Retinal pigment epithelial cell (primary cell): ENCODE data around the gene BAHCC1.

Experiments used
- DNase-seq: peaks from one replicate; pipeline ENCODE4 v3.0.0-alpha.2; 2010; ENCODE audit warnings: low read depth
- H3K4me3 ChIP-seq: 2 replicates; pipeline ENCODE4 v1.5.1; 2011; ENCODE audit warnings: mild to moderate bottlenecking, low read length, control low read depth, moderate library complexity
- CTCF ChIP-seq: conservative IDR thresholded peaks from 2 replicates; pipeline ENCODE4 v1.5.1; 2011; ENCODE audit warnings: low read depth, low read length, control low read depth, inconsistent platforms

Gene BAHCC1

GRCh38 chr17:81365148-81365600 lies 30.1 kb upstream of the BAHCC1 start:
- TF ChIP-seq CTCF: no peak
- peak overlapping the region; percentile 40 for H3K4me3 ChIP-seq
- DNase-seq: peak; percentile 89

- H3K4me3 ChIP-seq: peak overlapping the region; percentile 40
- no peak for TF ChIP-seq CTCF
- peak; percentile 95 for DNase-seq
Measured at GRCh38 chr17:81365601-81366585, 29.4 kb upstream of the BAHCC1 start.

GRCh38 chr17:81366648-81367047 lies 28.6 kb upstream of the BAHCC1 start:
- TF ChIP-seq CTCF: no peak
- no peak for DNase-seq
- no peak overlapping the region for H3K4me3 ChIP-seq

GRCh38 chr17:81367171-81367570 lies 28.1 kb upstream of the BAHCC1 start:
- TF ChIP-seq CTCF: no peak
- H3K4me3 ChIP-seq: no peak overlapping the region
- DNase-seq: no peak

GRCh38 chr17:81368161-81369022 lies 26.9 kb upstream of the BAHCC1 start:
- TF ChIP-seq CTCF: no peak
- DNase-seq: no peak
- H3K4me3 ChIP-seq: no peak overlapping the region

GRCh38 chr17:81370294-81370693 lies 25.0 kb upstream of the BAHCC1 start:
- no peak for DNase-seq
- no peak overlapping the region for H3K4me3 ChIP-seq
- TF ChIP-seq CTCF: no peak
